ENCODE measurements around the gene PRDM7.
"Not testable (repeated sequence)": the region's sequence is repeated elsewhere in the genome, so short reads cannot be mapped to it uniquely, and the experiment has no call there.

PRDM7 gene

DNA sequence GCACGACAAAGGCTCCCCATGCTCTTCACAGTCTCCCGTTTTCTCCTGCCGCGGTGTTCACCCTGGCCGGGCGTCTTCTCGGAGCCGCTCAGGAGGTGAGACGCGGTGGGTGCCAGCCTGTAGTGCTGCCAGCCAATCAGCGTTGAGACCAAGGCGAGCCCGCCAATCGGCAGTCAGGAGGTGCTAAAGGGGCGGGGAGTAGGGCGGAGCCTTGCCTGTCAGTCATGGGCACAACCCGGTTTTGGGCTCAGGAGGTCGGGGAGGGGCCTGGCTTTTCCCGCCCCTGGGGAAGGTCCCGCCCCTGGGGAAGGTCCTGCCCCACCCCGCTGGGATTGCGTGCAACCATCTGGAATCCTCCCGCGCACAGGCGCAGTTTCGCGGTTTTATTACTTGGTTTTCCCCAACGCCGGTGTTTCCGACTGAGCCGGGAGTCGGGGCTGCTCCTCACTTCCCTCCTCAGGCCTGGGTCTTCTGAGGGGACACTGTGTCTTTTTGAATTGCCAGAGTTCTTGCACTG lies at the start of gene PRDM7:
Gene PRDM7, minus strand, starts transcription at position 92 of the 517 bp plus-strand sequence. CDS start 1,421 bp downstream, outside the sequence.
- peak; percentile 98 for DNase-seq

DNA sequence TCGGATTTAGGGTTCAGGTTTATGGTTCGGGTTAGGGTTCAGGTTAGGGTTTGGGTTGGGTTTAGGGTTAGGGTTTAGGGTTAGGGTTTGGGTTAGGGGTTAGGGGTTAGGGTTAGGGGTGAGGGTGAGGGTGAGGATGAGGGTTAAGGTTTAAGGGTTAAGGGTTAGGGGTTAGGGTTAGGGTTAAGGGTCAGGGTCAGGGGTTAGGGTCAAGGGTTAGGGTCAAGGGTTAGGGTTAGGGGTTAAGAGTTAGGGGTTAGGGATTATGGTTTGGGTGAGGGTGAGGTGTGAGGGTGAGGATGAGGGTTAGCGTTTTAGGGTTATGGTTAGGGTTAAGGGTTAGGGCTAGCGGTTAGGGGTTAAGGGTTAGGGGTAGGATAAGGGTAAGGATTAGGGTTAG lies 44.7 kb upstream of the PRDM7 start:
- DNase-seq = not testable (repeated sequence)

DNA sequence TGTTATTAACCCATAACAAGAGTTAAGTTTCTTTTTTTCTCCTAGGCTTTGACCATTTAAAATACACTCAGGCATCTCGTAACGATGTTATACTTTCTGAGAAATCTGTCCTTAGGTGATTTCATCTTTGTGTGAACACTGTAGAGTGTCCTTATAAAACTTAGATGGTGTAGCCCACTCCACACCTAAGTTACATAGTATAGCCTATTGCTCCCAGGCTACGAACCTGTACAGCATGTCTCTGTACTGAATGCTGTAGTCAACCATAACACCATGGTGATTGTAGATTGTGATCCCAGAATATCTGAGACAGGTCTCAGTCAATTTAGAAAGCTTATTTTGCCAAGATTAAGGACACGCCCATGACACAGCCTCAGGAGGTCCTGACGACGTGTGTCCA lies 30.5 kb upstream of the PRDM7 start:
- DNase-seq = not testable (repeated sequence)

DNA sequence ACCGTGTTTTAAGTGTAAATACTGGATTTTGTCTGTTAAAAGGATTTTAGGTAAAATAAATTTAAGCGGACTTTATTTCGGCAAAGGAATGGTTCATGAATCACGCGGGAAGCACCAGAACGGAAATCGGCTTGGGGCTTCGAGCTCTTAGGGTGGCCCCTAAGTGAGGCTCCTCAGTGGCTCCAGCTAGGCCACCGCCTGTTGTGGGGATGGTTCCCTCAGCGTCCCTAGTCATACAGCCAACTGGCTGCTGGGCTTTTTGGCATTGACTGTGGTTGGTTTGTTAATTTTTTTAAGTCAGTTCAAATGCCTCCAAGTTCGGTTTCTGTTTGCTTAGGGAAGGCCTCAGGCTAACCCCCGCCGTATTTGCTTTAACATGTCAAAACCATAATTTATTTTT lies 29.9 kb upstream of the PRDM7 start:
- DNase-seq = not testable (repeated sequence)

DNA sequence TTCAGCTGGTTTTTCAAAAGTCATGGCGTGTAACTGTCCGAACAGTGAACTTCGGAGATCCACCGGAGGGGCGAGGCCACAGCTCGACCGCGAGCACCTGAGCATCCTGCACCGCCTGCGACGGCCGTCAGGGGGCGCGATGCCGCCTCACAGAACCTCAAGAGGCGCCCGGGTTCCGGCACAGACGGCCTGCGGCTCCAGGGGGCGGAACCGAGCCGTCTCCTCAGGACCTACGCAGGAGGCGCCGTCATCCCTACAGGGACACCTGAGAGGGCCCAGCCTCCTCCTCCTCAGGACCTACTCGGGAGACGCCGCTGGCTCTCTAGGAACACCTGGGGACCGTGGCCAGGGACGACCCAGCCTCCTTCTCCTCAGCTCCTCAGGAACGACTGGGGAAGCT lies 29.1 kb upstream of the PRDM7 start:
- DNase-seq = peak; percentile 11

DNA sequence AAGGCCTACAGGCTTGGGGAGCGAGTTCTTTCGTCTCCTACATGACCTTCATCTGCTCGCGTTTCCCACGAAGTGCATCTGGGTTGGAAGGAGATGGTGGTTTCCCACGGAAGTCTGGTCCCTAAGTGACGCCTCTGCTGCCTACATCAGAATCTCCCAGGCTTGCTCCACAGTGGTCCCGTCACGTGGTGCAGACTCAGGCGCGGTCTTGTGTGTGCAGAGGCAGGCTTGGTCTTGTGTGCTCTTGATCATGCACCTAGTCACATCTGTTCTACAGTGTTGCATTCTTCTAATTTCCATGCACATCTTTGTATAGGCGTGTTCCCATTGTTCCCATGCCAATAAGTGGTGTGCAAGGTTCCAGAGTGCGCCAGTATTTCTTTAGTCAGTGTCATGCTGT lies 27.6 kb upstream of the PRDM7 start:
- DNase-seq = not testable (repeated sequence)

DNA sequence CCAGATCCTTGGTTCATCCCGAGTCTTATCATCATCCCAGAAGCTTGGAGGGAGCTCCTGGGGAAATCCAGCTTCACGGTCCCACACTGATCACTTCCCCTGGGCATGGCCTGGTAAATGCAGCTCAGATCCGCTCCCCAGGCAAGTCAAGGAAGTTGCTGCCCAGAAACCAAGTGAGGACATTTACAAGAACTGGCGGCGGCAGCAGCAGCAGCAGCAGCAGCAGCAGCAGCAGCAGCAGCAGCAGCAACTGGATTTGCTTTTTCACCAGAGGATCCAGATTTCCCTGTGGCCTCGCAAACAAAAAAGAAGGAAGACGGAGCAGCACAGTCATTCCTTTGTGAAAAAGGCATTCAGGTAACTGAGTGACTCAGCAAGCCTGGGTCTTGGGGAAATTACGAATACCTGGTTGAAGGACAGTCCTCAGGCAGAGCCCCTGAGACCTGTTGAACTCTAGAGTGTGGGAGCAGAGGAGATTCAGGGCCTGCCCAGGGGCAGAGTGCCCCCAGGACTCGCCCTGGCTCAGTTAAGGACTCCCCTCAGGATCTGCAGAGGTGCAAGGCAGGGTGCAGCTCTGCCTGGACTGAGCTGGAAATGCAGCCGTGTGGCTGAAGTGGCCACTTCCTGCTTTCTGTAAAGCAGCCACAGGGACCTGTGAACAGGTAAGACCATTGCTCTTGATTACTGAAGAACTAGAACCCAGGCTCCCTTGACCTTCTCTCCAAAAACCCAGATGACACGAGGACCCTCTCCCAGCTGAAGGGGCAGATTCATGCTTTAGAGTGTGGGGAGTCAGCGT lies 25.2 kb upstream of the PRDM7 start:
- DNase-seq = not testable (repeated sequence)

DNA sequence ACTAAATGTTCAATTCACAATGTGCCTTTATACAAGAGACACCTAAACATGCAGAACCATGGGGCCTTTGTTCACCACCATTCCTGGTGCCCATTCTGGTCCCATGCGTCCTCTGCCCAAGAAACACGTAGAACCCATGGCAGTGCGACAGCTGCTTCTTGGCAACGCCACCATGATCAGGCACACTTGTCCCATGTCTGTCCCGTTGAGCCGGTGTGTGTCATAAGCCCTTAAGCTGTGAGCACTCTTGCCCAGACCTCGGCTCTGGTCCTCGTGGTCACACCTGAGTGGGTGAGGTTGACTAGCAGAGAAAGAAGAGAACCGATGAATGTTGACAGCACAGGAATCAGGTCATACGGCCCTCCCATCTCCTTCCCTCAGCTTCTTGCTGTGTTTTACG lies 24.2 kb upstream of the PRDM7 start:
- DNase-seq = not testable (repeated sequence)

DNA sequence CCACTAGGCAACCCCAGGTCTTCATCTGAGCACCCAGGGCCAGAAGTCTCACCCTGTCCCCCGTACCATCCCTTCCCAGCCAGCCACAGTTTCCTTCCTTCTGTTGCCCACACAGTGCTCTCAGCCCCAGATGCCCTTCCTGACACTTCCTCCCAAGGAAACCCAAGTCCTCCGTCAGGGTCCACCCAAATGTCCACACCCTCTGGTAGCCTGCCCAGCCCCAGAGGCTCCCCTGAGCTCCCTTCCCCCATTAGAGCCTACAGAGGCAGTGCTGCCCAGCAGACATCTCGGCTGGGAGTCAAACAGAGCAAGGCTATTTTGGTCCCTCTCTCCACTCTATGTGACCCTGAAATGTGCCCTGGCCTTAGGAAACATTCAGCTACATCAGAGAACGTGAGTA lies 23.7 kb upstream of the PRDM7 start:
- not testable (repeated sequence) for DNase-seq

DNA sequence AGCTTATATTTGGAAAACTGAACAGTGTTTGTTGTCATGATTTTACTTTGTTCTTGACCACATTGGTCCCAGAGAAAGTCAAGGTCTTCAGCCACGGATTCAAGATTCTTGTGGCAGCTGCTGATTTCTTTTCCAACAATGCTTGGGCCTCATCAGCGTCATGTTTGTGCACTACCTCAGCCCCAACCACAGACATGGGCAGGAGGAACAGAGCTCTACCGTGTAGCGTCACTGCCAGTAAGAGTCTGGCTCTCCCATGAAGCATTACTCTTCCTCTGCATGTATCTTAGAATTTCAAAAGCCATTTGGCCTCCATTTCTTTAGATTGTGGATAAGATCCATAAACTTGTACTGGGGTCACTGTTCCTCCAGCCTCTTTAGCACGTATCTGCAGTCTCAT lies 23.1 kb upstream of the PRDM7 start:
- DNase-seq = not testable (repeated sequence)

DNA sequence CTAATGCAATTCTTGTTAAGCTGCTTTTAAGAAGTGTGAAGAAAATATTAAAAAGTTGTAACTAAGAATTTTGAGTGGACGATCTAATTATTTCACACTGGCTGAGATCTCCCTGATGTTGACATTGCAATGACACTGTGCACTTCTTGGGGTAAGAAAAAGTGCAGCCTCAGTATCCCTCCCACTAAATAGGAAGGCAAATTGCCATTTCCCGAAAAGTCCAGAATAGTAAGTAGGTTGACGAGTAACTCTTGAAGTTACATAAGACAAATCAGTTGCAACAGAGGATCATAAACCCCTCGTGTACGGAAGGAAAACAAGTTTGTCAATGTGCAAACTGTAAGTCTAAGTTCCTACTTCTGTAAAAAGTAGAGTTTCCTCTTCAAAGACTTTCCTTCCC lies 21.8 kb upstream of the PRDM7 start:
- DNase-seq = not testable (repeated sequence)

DNA sequence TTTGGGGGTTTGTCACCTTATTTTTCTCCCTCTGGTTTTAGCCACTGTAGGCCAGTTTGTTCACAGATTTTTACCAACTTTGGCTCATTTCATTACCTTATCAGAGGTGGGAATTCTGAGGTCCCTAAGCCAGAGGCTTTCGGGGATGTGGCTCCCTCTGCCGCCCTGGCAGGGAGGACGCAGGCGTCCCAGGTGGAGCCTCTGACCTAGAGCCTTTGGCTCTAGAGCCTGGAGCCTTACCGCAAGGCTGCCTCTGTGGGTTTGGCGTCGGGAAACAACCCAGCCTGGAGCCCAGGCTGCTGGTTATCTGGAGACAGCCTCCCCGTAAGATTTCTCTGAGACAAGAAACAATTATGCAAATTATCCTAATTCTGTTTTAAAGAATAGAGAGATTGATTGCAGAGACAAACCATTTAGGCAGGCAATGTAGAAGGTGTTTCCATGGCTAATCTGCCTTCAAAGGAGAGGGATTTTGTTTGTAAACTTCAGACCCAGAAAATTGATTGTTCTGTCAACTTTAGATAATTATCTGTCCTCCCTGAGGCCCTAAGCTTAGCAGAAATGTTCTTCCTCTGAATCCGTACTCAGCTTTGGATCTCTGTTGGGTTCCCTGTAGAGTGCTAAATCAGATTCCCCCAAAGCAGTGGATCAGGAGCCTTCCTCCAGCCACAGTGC lies 20.0 kb upstream of the PRDM7 start:
- DNase-seq = not testable (repeated sequence)

DNA sequence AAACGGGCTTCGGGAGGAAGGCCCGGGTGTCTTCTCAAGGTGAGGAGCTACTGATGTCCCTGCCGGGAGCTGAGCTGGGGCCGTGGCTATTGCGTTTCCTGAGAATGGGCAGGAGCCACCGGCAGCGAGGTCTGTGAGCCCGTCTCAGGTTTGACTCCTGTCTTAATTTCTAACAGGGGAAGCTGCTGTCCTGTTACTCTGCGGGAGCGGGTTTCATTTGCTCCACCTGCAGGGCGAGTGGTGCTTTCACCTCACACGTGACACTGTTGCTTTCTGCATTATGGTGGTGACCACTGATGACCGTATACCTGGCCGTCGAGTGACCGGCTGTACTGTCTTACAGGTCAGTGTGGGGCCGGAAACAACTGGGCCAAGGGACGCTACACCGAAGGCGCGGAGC lies 17.7 kb upstream of the PRDM7 start:
- DNase-seq = not testable (repeated sequence)

DNA sequence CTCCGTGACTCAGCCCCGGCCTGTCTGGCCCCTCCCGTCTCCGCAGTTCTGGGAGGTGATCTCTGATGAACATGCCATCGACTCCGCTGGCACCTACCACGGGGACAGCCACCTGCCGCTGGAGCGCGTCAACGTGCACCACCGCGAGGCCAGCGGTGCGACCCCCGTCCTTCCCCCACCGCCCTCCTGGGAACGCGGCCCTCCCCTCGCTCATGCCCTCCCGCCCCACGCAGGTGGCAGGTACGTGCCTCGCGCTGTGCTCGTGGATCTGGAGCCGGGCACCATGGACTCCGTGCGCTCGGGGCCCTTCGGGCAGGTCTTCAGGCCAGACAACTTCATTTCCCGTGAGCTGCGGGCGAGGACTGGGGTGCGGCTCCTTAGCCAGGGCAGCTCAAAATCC lies 17.2 kb upstream of the PRDM7 start:
- not testable (repeated sequence) for DNase-seq

DNA sequence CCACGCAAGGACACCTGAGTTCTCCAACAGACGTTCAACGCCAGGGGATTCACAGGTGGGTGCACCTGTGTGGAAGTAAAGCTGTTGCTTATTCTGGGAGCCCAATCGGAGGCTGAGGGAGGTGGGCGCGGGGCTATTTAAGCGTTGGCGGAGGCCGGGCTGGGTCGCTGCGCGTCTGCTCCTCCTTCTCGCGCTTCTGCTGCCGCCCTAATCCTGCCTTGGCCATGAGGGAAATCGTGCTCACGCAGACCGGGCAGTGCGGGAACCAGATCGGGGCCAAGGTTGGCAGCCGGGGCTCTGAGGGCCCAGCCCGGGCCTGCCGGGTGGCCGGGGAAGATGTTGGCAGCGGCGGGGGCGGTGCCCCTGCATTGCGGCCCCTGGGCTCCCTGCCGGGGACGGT lies 16.7 kb upstream of the PRDM7 start:
- not testable (repeated sequence) for DNase-seq

DNA sequence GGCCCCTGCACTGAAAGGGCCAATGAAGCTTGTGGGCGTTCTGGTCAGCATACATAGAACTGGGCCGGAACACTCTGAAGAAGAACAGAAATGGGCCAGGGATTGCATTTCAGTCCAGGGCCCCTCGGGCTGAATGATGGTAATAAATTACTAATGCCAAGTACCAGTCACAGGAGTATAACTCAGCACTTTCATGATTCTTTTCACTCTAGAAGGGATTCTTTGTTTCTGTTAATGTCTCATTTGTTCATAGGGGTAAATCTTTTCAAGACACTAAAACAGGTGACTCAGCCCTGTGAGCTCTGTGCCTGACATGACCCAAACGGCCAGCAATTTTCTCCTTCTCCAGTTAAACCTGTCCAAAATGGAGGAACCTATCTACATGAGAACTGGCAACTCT lies 15.7 kb upstream of the PRDM7 start:
- not testable (repeated sequence) for DNase-seq

DNA sequence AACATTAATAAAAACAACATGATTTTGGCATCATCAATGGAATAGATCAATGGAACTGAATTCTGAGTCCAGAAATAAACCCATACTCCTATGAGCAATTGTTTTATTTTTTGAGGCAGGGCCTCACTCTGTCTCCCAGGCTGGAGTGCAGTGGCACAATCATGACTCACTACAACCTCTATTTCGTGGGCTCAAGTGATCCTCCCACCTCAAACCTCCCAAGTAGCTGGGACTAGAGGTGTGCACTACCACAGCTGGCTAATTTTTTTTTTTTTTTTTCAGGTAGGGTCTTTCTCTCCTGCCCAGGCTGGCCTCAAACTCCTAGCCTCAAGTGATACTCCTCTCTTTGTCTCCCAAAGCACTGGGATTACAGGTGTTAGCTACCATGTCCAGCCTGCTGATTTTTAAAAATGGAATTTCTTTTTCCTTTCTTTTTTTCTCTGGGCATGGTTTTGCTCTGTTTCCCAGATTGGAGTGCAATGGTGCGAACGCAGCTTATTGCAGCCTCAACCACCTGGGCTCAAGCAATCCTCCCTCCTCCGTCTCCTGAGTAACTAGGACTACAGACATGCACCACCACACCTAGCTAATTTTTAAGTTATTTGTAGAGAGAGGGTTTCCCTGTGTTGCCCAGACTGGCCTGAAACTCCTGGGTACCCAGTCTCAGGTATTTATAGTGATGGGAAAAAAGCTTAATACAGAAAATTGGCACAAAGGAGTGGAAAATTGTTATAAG lies 7.3 kb upstream of the PRDM7 start:
- no peak for DNase-seq

DNA sequence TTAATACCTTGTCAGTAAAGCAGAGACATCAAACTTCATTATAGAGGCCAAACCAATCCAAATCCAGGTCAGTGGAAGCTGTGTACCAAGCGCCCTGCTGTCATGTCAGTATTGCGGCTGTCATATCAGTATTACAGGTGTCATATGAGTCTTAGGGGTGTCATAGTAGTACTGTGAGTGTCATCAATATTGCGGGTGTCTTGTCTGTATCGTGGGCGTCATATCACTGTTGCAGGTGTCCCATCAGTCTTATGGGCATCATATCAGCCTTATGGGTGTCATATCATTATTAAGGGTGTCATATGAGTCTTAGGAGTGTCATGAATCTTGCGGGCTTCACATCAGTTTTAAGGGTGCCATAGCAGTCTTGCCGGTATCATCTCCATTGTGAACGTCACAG lies 6.0 kb upstream of the PRDM7 start:
- DNase-seq = no peak

DNA sequence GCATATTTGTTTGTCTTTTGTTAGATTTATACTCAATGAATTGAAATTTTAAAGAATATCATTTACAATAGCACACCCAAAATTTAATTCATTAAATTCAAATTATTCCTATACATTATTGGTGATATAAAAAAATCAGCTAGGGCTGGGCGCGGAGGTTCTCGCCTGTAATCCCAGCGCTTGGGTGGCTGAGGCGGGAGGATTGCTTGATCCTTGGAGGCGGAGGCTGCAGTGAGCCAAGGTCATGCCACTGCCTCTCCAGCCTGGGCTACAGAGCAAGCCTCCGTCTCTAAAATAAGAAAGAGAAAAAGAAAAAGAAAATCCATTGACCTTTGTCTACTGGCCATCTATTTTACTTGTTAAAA lies 4.5 kb upstream of the PRDM7 start:
- DNase-seq = no peak

DNA sequence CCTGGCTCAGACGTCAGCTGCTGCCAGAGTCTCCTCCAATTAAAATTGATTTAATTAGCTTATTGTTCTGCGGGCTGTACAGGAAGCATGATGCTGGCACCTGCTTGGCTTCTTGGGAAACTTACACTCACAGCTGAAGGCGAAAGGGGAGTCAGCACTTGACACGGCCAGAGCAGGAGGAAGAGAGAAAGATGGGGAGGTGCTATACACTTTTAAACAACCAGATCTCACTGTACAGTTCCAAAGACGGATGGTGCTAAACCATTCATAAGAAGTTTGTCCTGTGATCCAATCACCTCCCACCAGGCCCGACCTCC lies 1.4 kb upstream of the PRDM7 start:
- no peak for DNase-seq

DNA sequence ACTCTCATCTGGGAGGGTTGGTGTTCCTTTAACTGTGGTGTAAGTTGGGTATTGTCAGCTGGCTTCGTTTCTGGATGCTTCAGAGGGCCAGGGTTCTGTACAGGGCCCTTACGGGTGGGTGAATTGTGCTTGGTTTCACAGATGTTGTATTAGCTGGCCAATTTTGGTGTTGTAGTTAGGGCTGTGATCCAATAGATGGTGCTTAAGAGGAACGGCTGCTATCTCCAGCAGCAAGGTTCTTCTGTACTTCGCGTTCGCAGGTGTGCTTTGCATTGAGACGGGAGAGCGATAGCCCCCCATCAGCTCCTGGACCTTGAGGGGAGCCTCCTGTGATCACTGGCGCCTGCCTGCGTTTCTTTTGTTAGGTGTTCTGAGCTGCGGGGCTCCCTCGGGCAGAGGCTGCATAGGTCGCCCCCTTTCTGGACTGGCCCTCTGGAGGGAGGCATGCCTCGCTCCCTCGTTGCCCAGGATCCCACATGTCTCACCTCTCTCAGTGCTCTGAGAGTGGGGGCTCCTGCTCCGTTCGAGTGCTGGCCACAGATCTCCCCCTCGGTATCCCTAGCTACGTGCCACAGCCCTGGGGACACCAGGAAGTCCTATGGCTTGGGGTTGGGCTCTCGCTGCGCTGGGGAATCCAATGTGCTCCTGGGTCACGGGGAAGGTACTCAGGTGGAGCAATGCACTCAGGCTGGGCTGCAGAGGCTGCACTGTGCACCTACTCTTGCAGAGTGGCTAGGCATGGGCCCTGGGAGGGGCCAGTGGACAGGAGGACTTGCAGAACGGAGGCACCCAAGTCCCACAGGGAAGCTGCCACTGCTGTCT lies 837 bp upstream of the PRDM7 start:
- no peak for DNase-seq

DNA sequence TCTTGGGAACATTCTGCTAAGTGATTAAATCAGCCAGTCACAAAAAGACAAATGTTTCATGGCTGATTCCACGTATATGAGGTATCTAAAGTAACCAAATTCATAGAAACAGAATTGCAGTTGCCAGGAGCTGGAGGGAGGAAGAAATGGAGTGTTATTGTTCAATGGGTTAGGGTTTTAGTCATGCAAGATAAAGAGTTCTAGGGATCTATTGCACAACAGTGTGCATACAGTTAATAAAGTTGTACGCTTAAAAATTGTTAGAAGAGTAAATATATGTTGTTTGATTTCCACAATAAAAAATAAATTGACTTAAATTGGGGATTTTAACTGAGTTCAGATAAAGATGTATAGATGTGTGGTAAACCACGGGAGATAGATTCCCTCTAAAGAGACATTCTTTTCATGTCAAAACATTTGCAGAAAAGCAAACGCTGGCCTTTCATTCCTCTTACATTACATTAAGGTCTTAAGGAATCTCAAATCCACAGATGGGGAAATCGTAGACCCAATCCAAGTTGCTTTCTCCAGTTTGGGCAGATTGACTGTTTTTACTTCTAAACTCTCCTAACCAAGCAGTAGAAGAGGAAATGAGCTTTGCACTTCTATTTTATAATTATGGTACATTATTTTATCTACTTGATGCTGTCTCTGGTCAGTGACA lies 4.6 kb downstream of the PRDM7 start:
- no peak for DNase-seq

Data from EL (cell line).